HG02840 (cell line): Measurements from ENCODE around the gene INSR.

ENCODE experiments used
- ATAC-seq: cut with Tn5 transposase; IDR thresholded peaks from one replicate; pipeline ENCODE4 v1.9.1; 2021; ENCODE audit warnings: mild to moderate bottlenecking, moderate library complexity, moderate number of reproducible peaks; ENCODE audit not compliant: unreplicated experiment, low FRiP score

Gene INSR

DNA sequence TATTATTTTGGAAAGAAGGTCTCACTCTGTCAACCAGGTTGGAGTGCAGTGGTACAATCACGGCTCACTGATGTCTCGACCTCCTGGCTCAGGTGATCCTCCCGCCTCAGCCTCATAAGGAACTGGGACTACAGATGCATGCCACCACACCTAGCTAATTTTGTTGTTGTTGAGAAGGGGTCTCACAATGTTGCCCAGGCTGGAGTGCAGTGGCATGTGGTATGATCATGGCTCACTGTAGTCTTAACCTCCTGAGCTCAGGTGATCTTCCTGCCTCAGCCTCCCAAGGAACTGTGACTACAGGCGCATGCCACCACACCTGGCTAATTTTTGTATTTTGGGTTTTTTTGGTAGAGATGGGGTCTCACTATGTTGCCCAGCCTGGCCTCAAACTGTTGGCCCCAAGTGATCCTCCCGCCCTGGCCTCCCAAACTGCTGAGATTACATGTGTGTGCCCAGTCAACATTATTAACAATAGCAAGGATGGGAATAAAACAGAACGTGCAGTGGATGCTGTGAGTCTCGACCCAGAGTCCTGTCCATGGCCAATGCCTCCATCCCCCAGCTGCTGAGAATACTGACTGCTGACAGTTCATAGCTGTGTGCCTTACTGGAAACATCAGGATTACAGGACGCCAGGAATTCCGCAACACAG is 230.3 kb downstream of the INSR start:
- no peak for ATAC-seq

DNA sequence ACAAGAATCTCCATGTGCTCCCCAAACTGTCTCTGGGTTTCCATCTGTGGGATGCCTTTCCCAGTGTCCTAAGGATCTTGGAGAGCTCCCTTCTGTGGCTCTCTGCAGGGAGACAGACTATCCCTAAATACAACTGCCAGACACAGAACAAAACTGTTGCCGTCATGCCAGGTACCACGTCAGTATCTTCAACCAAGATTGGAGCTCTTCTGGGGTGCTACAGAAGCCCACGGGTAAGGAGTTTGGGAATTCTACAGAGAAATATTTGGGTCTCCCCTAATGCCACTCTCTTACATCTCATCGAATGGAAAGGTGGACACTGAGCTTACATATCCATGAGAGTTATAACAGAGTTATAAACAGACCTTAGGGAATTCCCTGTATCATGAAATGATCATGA is 230.9 kb downstream of the INSR start:
- ATAC-seq = no peak
